HepG2 (cell line): ENCODE data around the gene CTF1. TPM values are rescaled to one million over a fixed set of nuclear protein-coding genes. Genes with fewer than 3 reads are reported as not detected.

Source experiments
- AGO1 ChIP-seq: fragments of 200-400 bp; formaldehyde crosslinking; IDR thresholded peaks from 2 replicates; pipeline ENCODE4 v1.6.1; 2017; ENCODE audit warnings: mild to moderate bottlenecking, low read depth, low read length, moderate library complexity; ENCODE audit not compliant: poor library complexity, severe bottlenecking
- AKAP8 ChIP-seq: sonication (generic); formaldehyde crosslinking; IDR thresholded peaks from 2 replicates; pipeline ENCODE4 v1.5.1; 2020; ENCODE audit warnings: mild to moderate bottlenecking, missing genetic modification reagents
- ATAD3A ChIP-seq: sonication (generic); formaldehyde crosslinking; IDR thresholded peaks from 2 replicates; pipeline ENCODE4 v1.4.0; 2020; ENCODE audit warnings: missing genetic modification reagents
- CEBPG ChIP-seq: IDR thresholded peaks from 2 replicates; pipeline ENCODE4 v1.6.1; 2016
- DMAP1 ChIP-seq: IDR thresholded peaks from 2 replicates; pipeline ENCODE4 v1.6.1; 2016
- MAFK ChIP-seq, 2 experiments: IDR thresholded peaks in 1 of 2; conservative IDR thresholded peaks in 1 of 2; 2 replicates each; pipeline ENCODE4 v1.6.1; 2011; ENCODE audit warnings: improper control_type of control experiment in 2 of 2, low read length in 2 of 2
- ONECUT2 ChIP-seq: sonication (generic); formaldehyde crosslinking; IDR thresholded peaks from 2 replicates; pipeline ENCODE4 v1.4.0; 2020; ENCODE audit warnings: missing genetic modification reagents
- PHF21A ChIP-seq: sonication (generic); formaldehyde crosslinking; IDR thresholded peaks from 2 replicates; pipeline ENCODE4 v1.5.0; 2020; ENCODE audit warnings: mild to moderate bottlenecking, missing genetic modification reagents
- SALL2 ChIP-seq: sonication (generic); formaldehyde crosslinking; IDR thresholded peaks from 2 replicates; pipeline ENCODE4 v1.8.1; 2023; ENCODE audit warnings: mild to moderate bottlenecking, missing genetic modification reagents, inconsistent platforms
- TBX2 ChIP-seq: sonication (generic); formaldehyde crosslinking; IDR thresholded peaks from 2 replicates; pipeline ENCODE4 v1.5.0; 2020; ENCODE audit warnings: missing genetic modification reagents, mild to moderate bottlenecking, borderline replicate concordance
- YEATS2 ChIP-seq: sonication (generic); formaldehyde crosslinking; IDR thresholded peaks from 2 replicates; pipeline ENCODE4 v1.4.0; 2020; ENCODE audit warnings: missing genetic modification reagents, borderline replicate concordance
- ZFP41 ChIP-seq: sonication (generic); formaldehyde crosslinking; IDR thresholded peaks from 2 replicates; pipeline ENCODE4 v1.4.0; 2020; ENCODE audit warnings: mild to moderate bottlenecking, missing genetic modification reagents, borderline replicate concordance
- ZNF530 ChIP-seq: sonication (generic); formaldehyde crosslinking; IDR thresholded peaks from 2 replicates; pipeline ENCODE4 v1.5.0; 2020; ENCODE audit warnings: low read depth, mild to moderate bottlenecking, missing genetic modification reagents
- polyA plus RNA-seq, 8 experiments: library from polyadenylated mRNA; depleted of rRNA in 3 of 8; stranded (reverse) in 7 of 8; unstranded in 1 of 8; fragments of >200 nt; fragmentation: Illumina TruSeq in 4 of 8; extraction: Trizol in 4 of 8; gene quantifications; 2 replicates each; pipeline versions ENCODE4 v1.2.1 to v1.2.3, GENCODE V29; 2011 to 2016; ENCODE audit warnings: low read depth in 4 of 8, missing spikeins in 1 of 8, mixed read lengths in 1 of 8; ENCODE audit not compliant: insufficient read depth in 1 of 8
- total RNA-seq, 5 experiments: library from RNA; depleted of rRNA; stranded (reverse); fragments of >200 nt; fragmentation: Illumina TruSeq; extraction: Trizol; gene quantifications; 2 replicates each; pipeline ENCODE4 v1.2.3, GENCODE V29; 2016; ENCODE audit warnings: low read depth in 1 of 5
- TF ChIP-seq, protein P1 (sequence below): sonication (generic); formaldehyde crosslinking; IDR thresholded peaks from 2 replicates; pipeline ENCODE4 v1.8.0; 2022; ENCODE audit warnings: mild to moderate bottlenecking, missing genetic modification reagents
- TF ChIP-seq, protein P2 (sequence below): sonication (generic); formaldehyde crosslinking; conservative IDR thresholded peaks from 2 replicates; pipeline ENCODE4 v1.8.0; 2022; ENCODE audit warnings: low read depth, missing genetic modification reagents
- TF ChIP-seq, protein P3 (sequence below): sonication (generic); formaldehyde crosslinking; IDR thresholded peaks from 2 replicates; pipeline ENCODE4 v1.5.1; 2020; ENCODE audit warnings: missing genetic modification reagents, mild to moderate bottlenecking, borderline replicate concordance
- TF ChIP-seq, protein P4 (sequence below): sonication (generic); formaldehyde crosslinking; IDR thresholded peaks from 2 replicates; pipeline ENCODE4 v1.5.0; 2020; ENCODE audit warnings: mild to moderate bottlenecking, missing genetic modification reagents, borderline replicate concordance
- TF ChIP-seq, protein P5 (sequence below): sonication (generic); formaldehyde crosslinking; IDR thresholded peaks from 2 replicates; pipeline ENCODE4 v1.5.0; 2020; ENCODE audit warnings: mild to moderate bottlenecking, missing genetic modification reagents

The CTF1 gene
- total and polyA plus RNA-seq, 2 of the 13 experiments (the other 11 are each of a cell fraction or from before 2014, with no cell fraction given) = 0.13 to 1.8 TPM

DNA sequence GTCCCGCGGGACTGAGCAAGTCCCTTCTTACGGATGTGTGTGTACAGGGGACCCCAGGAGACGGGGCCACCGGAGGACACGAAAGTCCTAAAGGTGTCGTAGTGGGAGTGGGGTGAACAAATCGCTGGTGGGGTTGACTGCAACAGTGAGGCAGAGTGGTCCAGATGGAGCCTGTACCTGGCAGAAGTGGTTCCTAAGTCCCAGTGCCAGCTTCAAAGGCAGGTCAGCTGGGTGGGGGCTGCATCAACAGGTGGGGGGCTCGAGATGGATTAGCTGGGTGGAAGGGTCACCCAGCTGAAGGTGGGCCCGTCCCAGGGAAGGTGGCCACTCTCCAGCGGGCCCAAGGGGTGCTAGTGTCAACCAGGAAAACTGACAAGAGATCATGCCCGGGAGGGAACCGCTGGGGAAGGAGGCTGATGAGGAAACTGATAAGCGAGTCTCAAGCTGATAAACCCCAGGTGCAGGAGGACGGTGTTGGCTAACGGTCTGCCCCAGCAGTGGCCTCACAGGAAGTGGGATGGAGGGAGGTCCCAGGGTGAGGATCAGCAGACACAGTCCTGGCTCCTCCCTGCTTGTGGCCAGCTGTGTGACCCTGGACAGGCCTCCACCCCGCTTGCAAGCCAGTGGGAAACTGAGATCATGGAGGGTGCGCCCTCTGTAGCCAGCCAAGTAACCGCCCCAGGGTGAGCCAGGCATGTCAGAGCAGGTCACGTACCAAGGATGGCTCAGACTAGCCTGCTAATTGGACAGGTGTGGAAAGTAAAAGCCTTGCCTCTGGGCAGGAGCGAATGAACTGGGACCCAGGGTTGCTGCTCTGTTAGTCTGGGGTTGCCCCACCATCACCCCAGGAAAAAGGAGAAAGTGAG is 53.5 kb downstream of the CTF1 start (continued):
- TF ChIP-seq, protein P1, sequence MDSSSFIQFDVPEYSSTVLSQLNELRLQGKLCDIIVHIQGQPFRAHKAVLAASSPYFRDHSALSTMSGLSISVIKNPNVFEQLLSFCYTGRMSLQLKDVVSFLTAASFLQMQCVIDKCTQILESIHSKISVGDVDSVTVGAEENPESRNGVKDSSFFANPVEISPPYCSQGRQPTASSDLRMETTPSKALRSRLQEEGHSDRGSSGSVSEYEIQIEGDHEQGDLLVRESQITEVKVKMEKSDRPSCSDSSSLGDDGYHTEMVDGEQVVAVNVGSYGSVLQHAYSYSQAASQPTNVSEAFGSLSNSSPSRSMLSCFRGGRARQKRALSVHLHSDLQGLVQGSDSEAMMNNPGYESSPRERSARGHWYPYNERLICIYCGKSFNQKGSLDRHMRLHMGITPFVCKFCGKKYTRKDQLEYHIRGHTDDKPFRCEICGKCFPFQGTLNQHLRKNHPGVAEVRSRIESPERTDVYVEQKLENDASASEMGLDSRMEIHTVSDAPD (CRISPR knock-in tag) = 0 out of 2 replicates have a peak, but pooled peaks have one; percentile 75
- TF ChIP-seq, protein P2, sequence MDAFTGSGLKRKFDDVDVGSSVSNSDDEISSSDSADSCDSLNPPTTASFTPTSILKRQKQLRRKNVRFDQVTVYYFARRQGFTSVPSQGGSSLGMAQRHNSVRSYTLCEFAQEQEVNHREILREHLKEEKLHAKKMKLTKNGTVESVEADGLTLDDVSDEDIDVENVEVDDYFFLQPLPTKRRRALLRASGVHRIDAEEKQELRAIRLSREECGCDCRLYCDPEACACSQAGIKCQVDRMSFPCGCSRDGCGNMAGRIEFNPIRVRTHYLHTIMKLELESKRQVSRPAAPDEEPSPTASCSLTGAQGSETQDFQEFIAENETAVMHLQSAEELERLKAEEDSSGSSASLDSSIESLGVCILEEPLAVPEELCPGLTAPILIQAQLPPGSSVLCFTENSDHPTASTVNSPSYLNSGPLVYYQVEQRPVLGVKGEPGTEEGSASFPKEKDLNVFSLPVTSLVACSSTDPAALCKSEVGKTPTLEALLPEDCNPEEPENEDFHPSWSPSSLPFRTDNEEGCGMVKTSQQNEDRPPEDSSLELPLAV (CRISPR knock-in tag) = no peak
- TF ChIP-seq, protein P3, sequence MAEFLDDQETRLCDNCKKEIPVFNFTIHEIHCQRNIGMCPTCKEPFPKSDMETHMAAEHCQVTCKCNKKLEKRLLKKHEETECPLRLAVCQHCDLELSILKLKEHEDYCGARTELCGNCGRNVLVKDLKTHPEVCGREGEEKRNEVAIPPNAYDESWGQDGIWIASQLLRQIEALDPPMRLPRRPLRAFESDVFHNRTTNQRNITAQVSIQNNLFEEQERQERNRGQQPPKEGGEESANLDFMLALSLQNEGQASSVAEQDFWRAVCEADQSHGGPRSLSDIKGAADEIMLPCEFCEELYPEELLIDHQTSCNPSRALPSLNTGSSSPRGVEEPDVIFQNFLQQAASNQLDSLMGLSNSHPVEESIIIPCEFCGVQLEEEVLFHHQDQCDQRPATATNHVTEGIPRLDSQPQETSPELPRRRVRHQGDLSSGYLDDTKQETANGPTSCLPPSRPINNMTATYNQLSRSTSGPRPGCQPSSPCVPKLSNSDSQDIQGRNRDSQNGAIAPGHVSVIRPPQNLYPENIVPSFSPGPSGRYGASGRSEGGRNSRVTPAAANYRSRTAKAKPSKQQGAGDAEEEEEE (CRISPR knock-in tag) = 0 out of 2 replicates have a peak, but pooled peaks have one; percentile 54
- TF ChIP-seq ZFP41 = peak; percentile 34; the same call in 1 of the 2 replicates
- peak; percentile 93 for TF ChIP-seq TBX2 (CRISPR knock-in tag)
- 0 out of 2 replicates have a peak, but pooled peaks have one; percentile 48 for TF ChIP-seq ONECUT2 (CRISPR knock-in tag)
- peak; percentile 83; the same call in 1 of the 2 replicates for TF ChIP-seq YEATS2
- peak; percentile 83 for TF ChIP-seq CEBPG (CRISPR knock-in tag)
- TF ChIP-seq MAFK (conservative IDR thresholded peaks at IDR 0.05 in 1 of 2, IDR thresholded peaks at IDR 0.05 in 1 of 2; ENCODE audit: low read length in 2 of 2) = no peak
- TF ChIP-seq ATAD3A (CRISPR knock-in tag) = no peak
- TF ChIP-seq PHF21A (CRISPR knock-in tag) = peak; percentile 94
- TF ChIP-seq ZNF530 = no peak
- 0 out of 2 replicates have a peak, but pooled peaks have one; percentile 48 for TF ChIP-seq SALL2
- TF ChIP-seq, protein P4, sequence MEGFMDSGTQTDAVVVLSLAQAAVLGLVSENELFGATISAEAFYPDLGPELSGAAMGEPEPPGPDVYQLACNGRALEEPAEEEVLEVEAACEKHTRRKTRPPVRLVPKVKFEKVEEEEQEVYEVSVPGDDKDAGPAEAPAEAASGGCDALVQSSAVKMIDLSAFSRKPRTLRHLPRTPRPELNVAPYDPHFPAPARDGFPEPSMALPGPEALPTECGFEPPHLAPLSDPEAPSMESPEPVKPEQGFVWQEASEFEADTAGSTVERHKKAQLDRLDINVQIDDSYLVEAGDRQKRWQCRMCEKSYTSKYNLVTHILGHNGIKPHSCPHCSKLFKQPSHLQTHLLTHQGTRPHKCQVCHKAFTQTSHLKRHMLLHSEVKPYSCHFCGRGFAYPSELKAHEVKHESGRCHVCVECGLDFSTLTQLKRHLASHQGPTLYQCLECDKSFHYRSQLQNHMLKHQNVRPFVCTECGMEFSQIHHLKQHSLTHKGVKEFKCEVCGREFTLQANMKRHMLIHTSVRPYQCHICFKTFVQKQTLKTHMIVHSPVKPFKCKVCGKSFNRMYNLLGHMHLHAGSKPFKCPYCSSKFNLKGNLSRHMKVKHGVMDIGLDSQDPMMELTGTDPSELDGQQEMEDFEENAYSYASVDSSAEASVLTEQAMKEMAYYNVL = peak; percentile 96
- TF ChIP-seq, protein P5, sequence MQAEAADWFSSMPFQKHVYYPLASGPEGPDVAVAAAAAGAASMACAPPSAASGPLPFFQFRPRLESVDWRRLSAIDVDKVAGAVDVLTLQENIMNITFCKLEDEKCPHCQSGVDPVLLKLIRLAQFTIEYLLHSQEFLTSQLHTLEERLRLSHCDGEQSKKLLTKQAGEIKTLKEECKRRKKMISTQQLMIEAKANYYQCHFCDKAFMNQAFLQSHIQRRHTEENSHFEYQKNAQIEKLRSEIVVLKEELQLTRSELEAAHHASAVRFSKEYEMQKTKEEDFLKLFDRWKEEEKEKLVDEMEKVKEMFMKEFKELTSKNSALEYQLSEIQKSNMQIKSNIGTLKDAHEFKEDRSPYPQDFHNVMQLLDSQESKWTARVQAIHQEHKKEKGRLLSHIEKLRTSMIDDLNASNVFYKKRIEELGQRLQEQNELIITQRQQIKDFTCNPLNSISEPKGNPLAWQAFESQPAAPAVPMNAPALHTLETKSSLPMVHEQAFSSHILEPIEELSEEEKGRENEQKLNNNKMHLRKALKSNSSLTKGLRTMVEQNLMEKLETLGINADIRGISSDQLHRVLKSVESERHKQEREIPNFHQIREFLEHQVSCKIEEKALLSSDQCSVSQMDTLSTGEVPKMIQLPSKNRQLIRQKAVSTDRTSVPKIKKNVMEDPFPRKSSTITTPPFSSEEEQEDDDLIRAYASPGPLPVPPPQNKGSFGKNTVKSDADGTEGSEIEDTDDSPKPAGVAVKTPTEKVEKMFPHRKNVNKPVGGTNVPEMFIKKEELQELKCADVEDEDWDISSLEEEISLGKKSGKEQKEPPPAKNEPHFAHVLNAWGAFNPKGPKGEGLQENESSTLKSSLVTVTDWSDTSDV (CRISPR knock-in tag) = no peak
- TF ChIP-seq AKAP8 (CRISPR knock-in tag) = peak; percentile 98
- TF ChIP-seq DMAP1 (CRISPR knock-in tag) = peak; percentile 84
- TF ChIP-seq AGO1 = peak; percentile 55
